IMR-90 (cell line): ENCODE results near the gene ZCCHC3. TPM values are rescaled to one million over a fixed set of nuclear protein-coding genes. Genes with fewer than 3 reads are reported as not detected.

ENCODE experiments used
- ATAC-seq: fragments of 200-7000 bp; cut with Tn5 transposase; 2 replicates; pipeline ENCODE4 v1.9.1; 2020; ENCODE audit warnings: low read depth, mild to moderate bottlenecking, moderate library complexity
- BruUV-seq: library from RNA; stranded (reverse); fragments of 400-500 nt; replicated peaks from 2 replicates; lab custom pipeline; 2021; lab: Mats Ljungman, UMichigan
- CTCF ChIA-PET: fragments of 300-600 bp; formaldehyde crosslinking; extraction: SDS; loops from one replicate; lab custom pipeline; 2021; ENCODE audit warnings: antibody characterized with exemption; lab: Yijun Ruan, JAX
- POLR2A ChIA-PET: fragments of 300-600 bp; sonication (Branson Sonifier 250); formaldehyde crosslinking; loops from one replicate; lab custom pipeline; 2022; ENCODE audit warnings: antibody characterized with exemption; ENCODE audit not compliant: unreplicated experiment; lab: Charles Lee
- DNase-seq: peaks from one replicate; pipeline ENCODE4 v3.0.0; 2013
- H2AFZ ChIP-seq: replicated peaks from 2 replicates; pipeline ENCODE3; 2013; ENCODE audit warnings: low read length, mild to moderate bottlenecking; ENCODE audit not compliant: poor library complexity
- H2AK5ac ChIP-seq: 2 replicates; pipeline ENCODE4 v1.6.1; 2013; ENCODE audit warnings: low read depth, low read length, inconsistent platforms
- H2AK9ac ChIP-seq: replicated peaks from 2 replicates; pipeline ENCODE3; 2013; ENCODE audit warnings: mild to moderate bottlenecking, low read depth, low read length, moderate library complexity; ENCODE audit not compliant: poor library complexity
- H2BK120ac ChIP-seq: 2 replicates; pipeline ENCODE4 v1.6.1; 2013; ENCODE audit warnings: low read depth, low read length, inconsistent platforms
- H2BK15ac ChIP-seq: 3 replicates; pipeline ENCODE4 v1.6.1; 2013; ENCODE audit warnings: low read depth, low read length, inconsistent platforms
- H2BK20ac ChIP-seq: 2 replicates; pipeline ENCODE4 v1.6.1; 2013; ENCODE audit warnings: low read depth, mild to moderate bottlenecking, inconsistent platforms, low read length, moderate library complexity
- H2BK5ac ChIP-seq: 2 replicates; pipeline ENCODE4 v1.6.1; 2013; ENCODE audit warnings: mild to moderate bottlenecking, low read depth, low read length, inconsistent platforms; ENCODE audit not compliant: poor library complexity, severe bottlenecking
- H3K14ac ChIP-seq: replicated peaks from 2 replicates; pipeline ENCODE4 v1.6.1; 2013; ENCODE audit warnings: low read depth, low read length, inconsistent platforms
- H3K18ac ChIP-seq: 2 replicates; pipeline ENCODE4 v1.6.1; 2013; ENCODE audit warnings: low read depth, low read length, control low read depth
- H3K23ac ChIP-seq: 2 replicates; pipeline ENCODE4 v1.6.1; 2013; ENCODE audit warnings: low read depth, low read length, inconsistent platforms
- H3K27ac ChIP-seq: 2 replicates; pipeline ENCODE4 v1.5.1; 2013; ENCODE audit warnings: mild to moderate bottlenecking, control low read depth, low read length; ENCODE audit not compliant: insufficient read depth
- H3K27me3 ChIP-seq: 2 replicates; pipeline ENCODE4 v1.6.1; 2013; ENCODE audit warnings: low read length; ENCODE audit not compliant: control insufficient read depth, insufficient read depth
- H3K36me3 ChIP-seq: 2 replicates; pipeline ENCODE4 v1.6.1; 2013; ENCODE audit warnings: low read length, mixed read lengths; ENCODE audit not compliant: control insufficient read depth, insufficient read depth
- H3K4ac ChIP-seq: 2 replicates; pipeline ENCODE4 v1.6.1; 2013; ENCODE audit warnings: low read depth, low read length, inconsistent platforms
- H3K4me1 ChIP-seq: 2 replicates; pipeline ENCODE4 v1.6.1; 2013; ENCODE audit warnings: low read length, mixed read lengths; ENCODE audit not compliant: control insufficient read depth, insufficient read depth
- H3K4me2 ChIP-seq: 2 replicates; pipeline ENCODE4 v1.6.1; 2013; ENCODE audit warnings: low read depth, mild to moderate bottlenecking, control low read depth, low read length, moderate library complexity
- H3K4me3 ChIP-seq: 2 replicates; pipeline ENCODE4 v1.5.1; 2013; ENCODE audit warnings: low read depth, mild to moderate bottlenecking, control low read depth, low read length, moderate library complexity; ENCODE audit not compliant: insufficient read depth
- H3K56ac ChIP-seq: 2 replicates; pipeline ENCODE4 v1.6.1; 2013; ENCODE audit warnings: low read length, inconsistent platforms; ENCODE audit not compliant: insufficient read depth; ENCODE audit errors: extremely low read depth
- H3K79me1 ChIP-seq, 2 experiments: 2 replicates each; pipeline ENCODE4 v1.6.1; 2013; ENCODE audit warnings: low read length in 2 of 2, inconsistent platforms in 1 of 2, low read depth in 1 of 2
- H3K9ac ChIP-seq: 2 replicates; pipeline ENCODE4 v1.6.1; 2013; ENCODE audit warnings: low read depth, low read length, control low read depth
- H3K9me1 ChIP-seq: 2 replicates; pipeline ENCODE4 v1.6.1; 2013; ENCODE audit warnings: low read length, inconsistent platforms; ENCODE audit not compliant: insufficient read depth
- H3K9me3 ChIP-seq: 2 replicates; pipeline ENCODE4 v1.6.1; 2013; ENCODE audit warnings: low read length; ENCODE audit not compliant: control insufficient read depth, insufficient read depth
- H4K20me1 ChIP-seq: 2 replicates; pipeline ENCODE4 v1.6.1; 2013; ENCODE audit warnings: low read length, inconsistent platforms; ENCODE audit not compliant: insufficient read depth
- H4K5ac ChIP-seq: 2 replicates; pipeline ENCODE4 v1.6.1; 2013; ENCODE audit warnings: mild to moderate bottlenecking, low read depth, low read length, control low read depth
- H4K8ac ChIP-seq, 2 experiments: 2 replicates each; pipeline ENCODE4 v1.6.1; 2013; ENCODE audit warnings: low read depth in 2 of 2, low read length in 2 of 2, control low read depth in 1 of 2, inconsistent platforms in 1 of 2
- H4K91ac ChIP-seq: 2 replicates; pipeline ENCODE4 v1.6.1; 2013; ENCODE audit warnings: low read depth, low read length, inconsistent platforms; ENCODE audit not compliant: insufficient read depth
- CEBPB ChIP-seq: IDR thresholded peaks from 2 replicates; pipeline ENCODE4 v1.6.1; 2012; ENCODE audit warnings: low read depth, low read length, improper control_type of control experiment
- FOS ChIP-seq: fragments of 150-350 bp; IDR thresholded peaks from 2 replicates; pipeline ENCODE4 v1.6.1; 2016; ENCODE audit warnings: low read depth, low read length
- WGBS, 2 experiments: methylation state at CpG; one replicate each; pipeline versions ENCODE4 v1.1.5 to v1.1.7; 2013; ENCODE audit warnings: missing lambda C conversion rate in 2 of 2; ENCODE audit not compliant: insufficient read length in 1 of 2; ENCODE audit errors: extremely low coverage in 2 of 2; 5-methylcytosine and 5-hydroxymethylcytosine counted together
- dilution Hi-C: fragments of 300-500 bp; cut with HindIII; formaldehyde crosslinking; loops from one replicate; pipeline ENCODE4 v1.14.3; 2018; ENCODE audit warnings: low sequenced_read_pairs; ENCODE audit not compliant: unreplicated experiment
- in situ Hi-C: fragments of 300-500 bp; cut with MboI; formaldehyde crosslinking; loops from 3 replicates; pipeline ENCODE4 v1.14.3; 2019; ENCODE audit warnings: low sequenced_read_pairs, inconsistent platforms, mixed read lengths
- intact Hi-C: fragments of 100-400 bp; cut with micrococcal nuclease; formaldehyde crosslinking; loops from 2 replicates; pipeline ENCODE4 v1.10.0; 2022
- polyA plus RNA-seq, 3 experiments: library from polyadenylated mRNA; depleted of rRNA; stranded (reverse); fragments of >200 nt; gene quantifications; 2 replicates each; pipeline ENCODE4 v1.2.3, GENCODE V29; 2012; ENCODE audit warnings: low replicate concordance in 1 of 3
- total RNA-seq: library from RNA; depleted of rRNA; stranded (reverse); fragments of >200 nt; gene quantifications from 2 replicates; pipeline ENCODE4 v1.2.3, GENCODE V29; 2012
- TF ChIP-seq, protein P1 (sequence below): conservative IDR thresholded peaks from 2 replicates; pipeline ENCODE4 v1.5.1; 2012; ENCODE audit warnings: mild to moderate bottlenecking, low read depth, low read length, improper control_type of control experiment

The ZCCHC3 gene
- total and polyA plus RNA-seq, 2 of the 4 experiments (the other 2 are of a cell fraction) = 8.2 to 10.9 TPM

DNA sequence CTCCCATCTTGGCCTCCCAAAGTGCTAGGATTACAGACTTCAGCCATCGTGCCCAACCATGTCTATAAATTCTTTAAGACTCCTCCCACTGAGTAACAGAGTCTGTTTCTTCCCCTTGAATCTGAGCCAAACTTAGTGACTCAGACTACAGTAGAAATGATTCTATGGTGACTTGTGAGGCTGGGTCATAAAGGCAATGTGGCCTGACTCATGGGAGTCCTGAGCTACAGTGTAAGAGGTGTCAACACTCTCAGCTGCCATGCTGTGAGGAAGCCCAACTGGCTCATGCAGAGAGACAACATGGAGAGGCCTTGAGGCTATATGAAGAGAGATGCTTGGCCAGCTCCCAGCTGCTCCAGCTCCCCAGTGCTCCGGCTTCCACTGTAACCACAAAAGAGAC is 44.3 kb downstream of the ZCCHC3 start:
- Histone ChIP-seq H3K9me3 (peaks cover 9% of the 10 kb centered on the region), H2BK15ac (no peak overlapping the region), H4K8ac (no peak overlapping the region), H3K36me3 (0 out of 2 replicates have a peak, but pooled peaks cover 1% of the 10 kb centered on the region), H4K5ac (no peak overlapping the region), H3K27me3 (no peaks in the 10 kb centered on the region), H2AK9ac (no peak overlapping the region), H3K9me1 (peaks cover 7% of the 10 kb centered on the region), H3K9ac (no peak overlapping the region), H2BK120ac (no peak overlapping the region), H3K79me1 (peaks cover 14% of the 10 kb centered on the region in 2 experiments; a peak in 3 of 4 replicates), H3K4ac (no peak overlapping the region), H2BK5ac (no peak overlapping the region), H3K4me1 (peaks cover 4% of the 10 kb centered on the region), H4K91ac (no peak overlapping the region), H4K20me1 (no peaks in the 10 kb centered on the region), H2AFZ (no peak overlapping the region), H3K14ac (no peak overlapping the region), H2AK5ac (no peak overlapping the region), H2BK20ac (no peak overlapping the region), H3K56ac (no peak overlapping the region), H3K4me3 (no peak overlapping the region), H3K4me2 (no peak overlapping the region), H3K18ac (no peak overlapping the region), H3K27ac (no peak overlapping the region), H3K23ac (no peak overlapping the region)
- TF ChIP-seq, protein P1, sequence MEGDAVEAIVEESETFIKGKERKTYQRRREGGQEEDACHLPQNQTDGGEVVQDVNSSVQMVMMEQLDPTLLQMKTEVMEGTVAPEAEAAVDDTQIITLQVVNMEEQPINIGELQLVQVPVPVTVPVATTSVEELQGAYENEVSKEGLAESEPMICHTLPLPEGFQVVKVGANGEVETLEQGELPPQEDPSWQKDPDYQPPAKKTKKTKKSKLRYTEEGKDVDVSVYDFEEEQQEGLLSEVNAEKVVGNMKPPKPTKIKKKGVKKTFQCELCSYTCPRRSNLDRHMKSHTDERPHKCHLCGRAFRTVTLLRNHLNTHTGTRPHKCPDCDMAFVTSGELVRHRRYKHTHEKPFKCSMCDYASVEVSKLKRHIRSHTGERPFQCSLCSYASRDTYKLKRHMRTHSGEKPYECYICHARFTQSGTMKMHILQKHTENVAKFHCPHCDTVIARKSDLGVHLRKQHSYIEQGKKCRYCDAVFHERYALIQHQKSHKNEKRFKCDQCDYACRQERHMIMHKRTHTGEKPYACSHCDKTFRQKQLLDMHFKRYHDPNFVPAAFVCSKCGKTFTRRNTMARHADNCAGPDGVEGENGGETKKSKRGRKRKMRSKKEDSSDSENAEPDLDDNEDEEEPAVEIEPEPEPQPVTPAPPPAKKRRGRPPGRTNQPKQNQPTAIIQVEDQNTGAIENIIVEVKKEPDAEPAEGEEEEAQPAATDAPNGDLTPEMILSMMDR = no peak
- TF ChIP-seq CEBPB = peak; percentile 40; the same call in 1 of the 2 replicates
- TF ChIP-seq FOS = peak; percentile 68
- ATAC-seq (peak; percentile 33), DNase-seq (peak; percentile 89)
- ChIA-PET POLR2A (no interaction called here), CTCF (no interaction called here)
- intact Hi-C loops = no loop called here
- dilution Hi-C loops = no loop called here
- BruUV-seq = no TSS peak
- in situ Hi-C loops = no loop called here
- no CpG with 5 or more reads among the region's 2 CpGs for WGBS, 2 experiments
